Bronchial epithelial cell (primary cell): ENCODE measurements around the gene EPHA6. TPM values are rescaled to one million over a fixed set of nuclear protein-coding genes. Genes with fewer than 3 reads are reported as not detected.

ENCODE experiments used
- DNase-seq: peaks from one replicate; pipeline ENCODE4 v3.0.0-alpha.2; 2010; ENCODE audit warnings: low read depth
- FAIRE-seq: peaks from 2 replicates; lab custom pipeline; 2011; peaks lifted over from hg19 to GRCh38; lab: Jason Lieb, UNC
- H3K27me3 ChIP-seq: 2 replicates; pipeline ENCODE4 v1.5.1; 2011; ENCODE audit warnings: low read length; ENCODE audit not compliant: control insufficient read depth, insufficient read depth
- H3K36me3 ChIP-seq: 2 replicates; pipeline ENCODE4 v1.5.1; 2011; ENCODE audit warnings: low read length; ENCODE audit not compliant: control insufficient read depth, insufficient read depth
- H3K4me3 ChIP-seq: 2 replicates; pipeline ENCODE4 v1.5.1; 2011; ENCODE audit warnings: mild to moderate bottlenecking, low read depth, low read length, control low read depth
- total RNA-seq: library from RNA; depleted of rRNA; stranded (reverse); fragments of >200 nt; gene quantifications from 2 replicates; pipeline ENCODE4 v1.2.1, GENCODE V29; 2014
- TF ChIP-seq, protein P1 (sequence below): IDR thresholded peaks from 2 replicates; pipeline ENCODE4 v1.5.1; 2011; ENCODE audit warnings: mild to moderate bottlenecking, moderate library complexity, low read length, control low read depth, inconsistent platforms; ENCODE audit not compliant: insufficient read depth, severe bottlenecking

Gene EPHA6
- total RNA-seq, 1 donor from 2014 or later, result 0.26 TPM

DNA sequence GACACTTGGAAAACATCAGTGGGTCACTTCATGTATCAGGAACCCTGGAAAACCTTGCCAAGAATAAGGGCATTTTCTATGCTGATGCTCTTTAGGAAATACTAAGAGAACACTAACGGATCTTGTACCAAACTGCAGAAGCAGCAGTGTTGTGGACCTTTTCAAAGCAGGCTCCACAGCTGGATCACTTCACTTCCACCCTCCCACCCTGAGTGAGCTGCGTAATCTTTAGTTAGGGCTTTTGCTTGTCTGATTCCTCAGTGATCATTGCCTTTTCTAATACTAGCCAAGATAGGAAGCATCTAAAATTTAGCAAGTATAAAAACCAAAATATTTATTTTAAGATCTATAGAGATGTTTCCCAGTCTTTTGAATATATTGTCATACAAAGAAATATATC lies 229.0 kb downstream of the EPHA6 start:
- no peak for FAIRE-seq
- Histone ChIP-seq H3K4me3 (no peak overlapping the region), H3K36me3 (no peaks in the 10 kb centered on the region), H3K27me3 (no peaks in the 10 kb centered on the region)
- TF ChIP-seq, protein P1, sequence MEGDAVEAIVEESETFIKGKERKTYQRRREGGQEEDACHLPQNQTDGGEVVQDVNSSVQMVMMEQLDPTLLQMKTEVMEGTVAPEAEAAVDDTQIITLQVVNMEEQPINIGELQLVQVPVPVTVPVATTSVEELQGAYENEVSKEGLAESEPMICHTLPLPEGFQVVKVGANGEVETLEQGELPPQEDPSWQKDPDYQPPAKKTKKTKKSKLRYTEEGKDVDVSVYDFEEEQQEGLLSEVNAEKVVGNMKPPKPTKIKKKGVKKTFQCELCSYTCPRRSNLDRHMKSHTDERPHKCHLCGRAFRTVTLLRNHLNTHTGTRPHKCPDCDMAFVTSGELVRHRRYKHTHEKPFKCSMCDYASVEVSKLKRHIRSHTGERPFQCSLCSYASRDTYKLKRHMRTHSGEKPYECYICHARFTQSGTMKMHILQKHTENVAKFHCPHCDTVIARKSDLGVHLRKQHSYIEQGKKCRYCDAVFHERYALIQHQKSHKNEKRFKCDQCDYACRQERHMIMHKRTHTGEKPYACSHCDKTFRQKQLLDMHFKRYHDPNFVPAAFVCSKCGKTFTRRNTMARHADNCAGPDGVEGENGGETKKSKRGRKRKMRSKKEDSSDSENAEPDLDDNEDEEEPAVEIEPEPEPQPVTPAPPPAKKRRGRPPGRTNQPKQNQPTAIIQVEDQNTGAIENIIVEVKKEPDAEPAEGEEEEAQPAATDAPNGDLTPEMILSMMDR, result no peak
- no peak for DNase-seq

DNA sequence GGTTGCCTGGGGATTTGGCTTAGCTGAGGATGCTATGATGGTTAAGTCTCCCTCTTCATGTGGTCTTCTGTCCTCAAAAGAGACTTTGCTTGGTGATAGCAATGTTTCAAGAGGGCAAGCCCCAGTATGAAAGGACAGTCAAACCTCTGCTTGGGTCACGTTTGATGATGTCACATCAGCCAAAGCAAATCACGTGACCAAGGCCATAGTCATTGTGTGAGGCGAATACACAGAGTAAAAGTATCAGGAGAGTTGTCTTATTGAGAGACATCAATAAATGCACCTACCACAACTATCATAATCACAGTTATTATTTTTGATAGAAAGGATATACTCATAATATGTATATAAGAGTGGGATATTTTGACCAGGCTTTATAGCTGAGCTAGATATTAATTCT lies 243.0 kb downstream of the EPHA6 start:
- no peak for FAIRE-seq
- DNase-seq, result no peak

DNA sequence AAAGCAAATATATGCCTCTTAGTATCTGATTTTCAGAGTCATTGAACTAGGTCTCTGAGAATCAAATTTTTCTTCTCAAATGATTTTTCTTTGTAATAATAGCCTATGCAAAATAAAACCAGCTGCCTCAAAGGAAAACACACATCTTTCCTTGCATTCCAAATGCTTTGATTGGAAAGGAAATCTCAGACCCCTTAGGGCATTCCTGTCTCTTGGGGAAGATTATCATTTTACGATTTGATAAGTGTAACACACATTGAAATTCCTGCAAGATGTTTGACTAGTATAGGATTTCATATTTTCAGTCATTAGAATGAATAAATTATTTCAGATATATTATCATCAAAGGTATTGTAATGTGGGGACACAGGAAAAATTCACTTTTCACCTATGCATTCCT lies 244.8 kb downstream of the EPHA6 start:
- no peaks in the 10 kb centered on the region for H3K27me3 ChIP-seq
- FAIRE-seq (no peak), DNase-seq (no peak)
- H3K4me3 ChIP-seq, result no peak overlapping the region
- TF ChIP-seq, protein P1, result no peak
- no peaks in the 10 kb centered on the region for H3K36me3 ChIP-seq

More for the DNA sequence above, 243.0 kb downstream of the EPHA6 start:
- no peaks in the 10 kb centered on the region for H3K27me3 ChIP-seq
- TF ChIP-seq, protein P1, result no peak
- H3K4me3 ChIP-seq, result no peak overlapping the region
- no peaks in the 10 kb centered on the region for H3K36me3 ChIP-seq

DNA sequence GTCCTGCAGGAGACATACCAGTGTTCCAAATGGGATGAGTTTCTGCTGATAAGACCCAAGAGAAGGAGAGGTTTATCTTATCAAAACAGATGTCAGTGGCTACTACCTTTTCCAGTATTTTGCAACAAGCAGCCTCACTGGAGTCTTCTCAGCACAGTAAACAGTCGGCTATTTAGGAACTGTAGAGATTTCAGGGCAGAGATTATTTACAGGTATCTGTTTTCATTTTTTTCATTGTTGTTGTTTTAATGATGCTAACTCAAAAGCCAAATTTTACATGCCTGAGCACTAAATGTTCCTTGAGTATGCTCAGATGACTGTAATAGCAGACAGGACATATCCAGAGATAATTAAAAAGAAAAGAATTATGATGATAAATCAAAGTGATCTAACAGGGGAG lies 252.1 kb downstream of the EPHA6 start:
- DNase-seq (no peak), FAIRE-seq (no peak)
- no peaks in the 10 kb centered on the region for H3K36me3 ChIP-seq
- H3K4me3 ChIP-seq, result no peak overlapping the region
- no peaks in the 10 kb centered on the region for H3K27me3 ChIP-seq
- TF ChIP-seq, protein P1, result no peak

DNA sequence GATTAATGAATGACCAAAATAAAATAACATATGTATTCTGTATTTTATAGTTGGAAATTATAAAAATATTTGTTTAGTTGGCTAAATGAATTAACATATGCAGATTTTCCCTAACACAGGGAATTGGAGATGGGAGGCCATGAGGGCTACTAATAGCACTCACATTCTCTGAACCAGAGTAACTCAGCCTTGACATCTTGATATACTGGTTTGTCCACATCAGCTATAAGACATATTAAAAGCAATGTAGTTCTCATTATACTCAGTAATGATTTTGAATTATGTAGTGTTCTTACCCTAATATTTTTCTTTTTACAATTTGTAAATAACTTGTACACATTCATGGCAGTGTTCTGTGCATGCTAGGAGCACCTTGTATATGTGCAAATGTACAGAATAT lies 255.9 kb downstream of the EPHA6 start:
- DNase-seq (no peak), FAIRE-seq (no peak)
- Histone ChIP-seq H3K27me3 (no peaks in the 10 kb centered on the region), H3K36me3 (no peaks in the 10 kb centered on the region), H3K4me3 (no peak overlapping the region)
- TF ChIP-seq, protein P1, result no peak

DNA sequence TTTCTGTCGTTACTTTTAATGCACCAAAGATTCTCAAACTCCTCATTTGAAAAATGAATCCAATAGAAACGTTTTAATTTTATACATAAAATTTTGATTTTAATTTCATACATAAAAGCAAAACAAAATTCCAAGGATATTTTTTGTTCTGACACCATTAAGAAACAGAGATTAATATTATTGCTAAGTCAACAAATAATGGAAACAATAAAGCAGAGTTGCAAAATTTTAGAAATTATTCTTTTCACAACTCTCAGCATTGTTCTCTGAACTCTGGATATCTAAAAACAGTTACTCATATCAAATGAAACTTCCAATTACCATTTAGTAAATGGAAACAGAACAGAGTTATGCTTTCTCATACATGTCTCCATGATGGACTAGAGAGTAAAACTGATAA lies 260.2 kb downstream of the EPHA6 start:
- TF ChIP-seq, protein P1, result no peak
- FAIRE-seq (no peak), DNase-seq (no peak)
- no peaks in the 10 kb centered on the region for H3K27me3 ChIP-seq
- no peaks in the 10 kb centered on the region for H3K36me3 ChIP-seq
- H3K4me3 ChIP-seq, result no peak overlapping the region
